Parathyroid adenoma (tissue), 2 donors: Measurements from ENCODE around the gene XRCC1.

Source experiments
- H2AFZ ChIP-seq: fragments of 300-600 bp; sonication (generic); one replicate; pipeline ENCODE4 v1.7.0; 2017; ENCODE audit warnings: antibody characterized with exemption, mild to moderate bottlenecking
- H3K27ac ChIP-seq: fragments of 300-600 bp; sonication (generic); one replicate; pipeline ENCODE4 v1.7.0; 2017
- H3K27me3 ChIP-seq: fragments of 300-600 bp; sonication (generic); one replicate; pipeline ENCODE4 v1.7.0; 2017; ENCODE audit warnings: low read length; ENCODE audit not compliant: control insufficient read depth, insufficient read depth
- H3K36me3 ChIP-seq: fragments of 300-600 bp; sonication (generic); one replicate; pipeline ENCODE4 v1.7.0; 2017; ENCODE audit warnings: low read length; ENCODE audit not compliant: control insufficient read depth, insufficient read depth
- H3K4me1 ChIP-seq: fragments of 300-600 bp; sonication (generic); one replicate; pipeline ENCODE4 v1.7.0; 2017; ENCODE audit warnings: control low read depth
- H3K4me2 ChIP-seq: fragments of 300-600 bp; sonication (generic); one replicate; pipeline ENCODE4 v1.7.0; 2017; ENCODE audit warnings: low read length
- H3K4me3 ChIP-seq: fragments of 300-600 bp; sonication (generic); one replicate; pipeline ENCODE4 v1.7.0; 2017; ENCODE audit warnings: low read depth, low read length
- H3K79me2 ChIP-seq: fragments of 300-600 bp; sonication (generic); one replicate; pipeline ENCODE4 v1.7.0; 2017; ENCODE audit warnings: control low read depth
- H3K9ac ChIP-seq: fragments of 300-600 bp; sonication (generic); one replicate; pipeline ENCODE4 v1.7.0; 2017; ENCODE audit warnings: mild to moderate bottlenecking
- H3K9me3 ChIP-seq: fragments of 300-600 bp; sonication (generic); one replicate; pipeline ENCODE4 v1.7.0; 2017; ENCODE audit warnings: low read length; ENCODE audit not compliant: control insufficient read depth
- CTCF ChIP-seq: fragments of 300-600 bp; sonication (generic); IDR thresholded peaks from one replicate; pipeline ENCODE4 v1.7.0; 2017; ENCODE audit warnings: antibody characterized with exemption, mild to moderate bottlenecking
- donor health status: primary hyperparathyroidism.

XRCC1 gene

GRCh38 chr19:43501661-43502418 lies 73.5 kb downstream of the XRCC1 start:
- Histone ChIP-seq H3K9ac (no peak overlapping the region), H3K27ac (no peak overlapping the region), H3K9me3 (no peaks in the 10 kb centered on the region), H3K36me3 (no peaks in the 10 kb centered on the region), H2AFZ (no peak overlapping the region), H3K4me2 (no peak overlapping the region), H3K4me1 (peaks cover 6% of the 10 kb centered on the region), H3K4me3 (no peak overlapping the region), H3K27me3 (no peaks in the 10 kb centered on the region), H3K79me2 (no peaks in the 10 kb centered on the region)
- no peak for TF ChIP-seq CTCF

DNA sequence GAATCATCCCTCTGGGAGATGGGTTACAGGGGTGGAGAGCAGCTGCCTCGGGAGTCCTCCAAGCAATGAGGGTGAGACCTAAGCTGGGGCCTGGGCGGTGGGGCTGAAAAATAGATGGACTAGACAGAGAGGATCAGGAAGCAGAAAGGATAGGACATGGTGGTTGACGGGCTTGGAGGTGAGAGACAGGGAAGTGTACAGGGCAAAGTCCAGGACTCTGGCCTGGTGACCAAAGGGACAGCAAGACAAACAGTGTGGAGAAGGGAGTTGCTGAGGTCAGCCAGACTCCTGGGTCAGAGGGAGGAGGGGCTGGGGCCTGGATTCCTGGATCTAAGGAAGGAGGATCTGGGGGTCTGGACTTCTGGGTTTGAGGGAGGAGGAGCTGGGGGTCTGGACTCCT lies 76.3 kb downstream of the XRCC1 start:
- H3K4me2 ChIP-seq, result no peak overlapping the region
- TF ChIP-seq CTCF, result no peak
- no peaks in the 10 kb centered on the region for H3K4me1 ChIP-seq
- H3K79me2 ChIP-seq, result no peaks in the 10 kb centered on the region
- H3K9me3 ChIP-seq, result no peaks in the 10 kb centered on the region
- no peak overlapping the region for H2AFZ ChIP-seq
- no peak overlapping the region for H3K27ac ChIP-seq
- H3K27me3 ChIP-seq, result no peaks in the 10 kb centered on the region
- no peak overlapping the region for H3K9ac ChIP-seq
- H3K4me3 ChIP-seq, result no peak overlapping the region
- no peaks in the 10 kb centered on the region for H3K36me3 ChIP-seq

DNA sequence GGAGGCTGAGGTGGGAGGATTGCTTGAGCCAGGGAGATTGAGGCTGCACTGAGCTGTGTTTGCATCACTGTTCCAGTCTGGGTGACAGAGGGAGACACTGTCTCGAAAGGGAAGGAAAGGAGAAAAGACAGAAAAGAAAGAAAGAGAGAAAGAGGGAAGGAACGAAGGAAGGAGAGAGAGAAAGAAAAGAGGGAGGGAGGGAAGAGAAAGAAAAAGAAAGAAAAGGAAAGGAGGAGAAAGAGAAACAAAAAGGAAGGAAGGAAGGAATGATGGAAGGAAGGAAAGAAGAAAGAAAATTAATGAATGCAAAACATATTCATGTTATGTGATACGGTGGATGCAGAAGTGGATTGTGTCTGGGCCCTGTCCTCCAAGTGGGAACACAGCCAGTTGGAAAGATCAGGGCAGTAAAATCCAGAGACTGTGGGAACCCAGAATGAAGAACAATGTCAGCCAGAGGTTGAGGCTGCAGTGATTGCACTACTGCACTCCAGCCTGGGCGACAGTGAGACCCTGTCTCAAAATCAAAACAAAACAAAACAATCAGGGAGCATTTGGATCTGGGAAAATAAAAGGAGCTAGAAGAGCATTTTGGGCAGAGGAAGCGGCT lies 77.0 kb downstream of the XRCC1 start:
- no peak overlapping the region for H2AFZ ChIP-seq
- no peak overlapping the region for H3K4me3 ChIP-seq
- no peak overlapping the region for H3K4me2 ChIP-seq
- TF ChIP-seq CTCF, result no peak
- H3K9me3 ChIP-seq, result no peaks in the 10 kb centered on the region
- no peak overlapping the region for H3K27ac ChIP-seq
- no peaks in the 10 kb centered on the region for H3K27me3 ChIP-seq
- no peak overlapping the region for H3K9ac ChIP-seq
- no peaks in the 10 kb centered on the region for H3K4me1 ChIP-seq
- H3K79me2 ChIP-seq, result no peaks in the 10 kb centered on the region
- no peaks in the 10 kb centered on the region for H3K36me3 ChIP-seq

GRCh38 chr19:43496960-43497359 lies 78.4 kb downstream of the XRCC1 start:
- Histone ChIP-seq H2AFZ (no peak overlapping the region), H3K36me3 (no peaks in the 10 kb centered on the region), H3K4me3 (no peak overlapping the region), H3K27ac (no peak overlapping the region), H3K9me3 (no peaks in the 10 kb centered on the region), H3K9ac (no peak overlapping the region), H3K4me2 (no peak overlapping the region), H3K27me3 (no peaks in the 10 kb centered on the region), H3K79me2 (no peaks in the 10 kb centered on the region), H3K4me1 (no peaks in the 10 kb centered on the region)
- TF ChIP-seq CTCF, result no peak

- Histone ChIP-seq H3K4me2 (no peak overlapping the region), H3K79me2 (no peaks in the 10 kb centered on the region), H3K4me3 (no peak overlapping the region), H3K27me3 (no peaks in the 10 kb centered on the region), H2AFZ (no peak overlapping the region), H3K9ac (no peak overlapping the region), H3K4me1 (no peaks in the 10 kb centered on the region), H3K36me3 (no peaks in the 10 kb centered on the region), H3K27ac (no peak overlapping the region), H3K9me3 (no peaks in the 10 kb centered on the region)
- no peak for TF ChIP-seq CTCF
Measured at GRCh38 chr19:43495082-43495481, 80.2 kb downstream of the XRCC1 start.
